Islet of Langerhans (tissue), 1 donor: Measurements from ENCODE around the gene INPP4A.

Source experiments
- FAIRE-seq: peaks from one replicate; lab custom pipeline; 2011; peaks lifted over from hg19 to GRCh38; lab: Jason Lieb, UNC

INPP4A gene

DNA sequence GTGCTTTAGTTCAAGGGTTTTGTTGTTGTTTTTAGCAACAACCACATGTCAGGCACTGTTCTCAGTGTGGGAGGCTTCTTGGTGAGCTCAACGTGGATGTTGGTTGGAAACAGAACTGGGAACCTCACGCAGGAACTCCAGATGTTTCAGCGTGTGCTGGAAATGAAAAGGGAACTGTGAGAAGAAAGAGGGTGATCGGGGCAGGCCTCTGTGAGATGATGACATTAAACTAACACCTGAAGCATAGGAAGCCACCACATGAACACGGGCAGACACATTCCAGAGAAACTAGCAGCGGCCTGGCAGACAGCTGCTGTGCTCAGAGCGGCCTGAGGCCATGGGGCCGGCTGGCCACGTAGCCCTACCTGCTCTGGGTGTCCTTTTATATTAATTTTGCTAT, 97.2 kb downstream of the INPP4A start:
- no peak for FAIRE-seq

- no peak for FAIRE-seq
Observed at GRCh38 chr2:98543214-98543613, 98.6 kb downstream of the INPP4A start.

DNA sequence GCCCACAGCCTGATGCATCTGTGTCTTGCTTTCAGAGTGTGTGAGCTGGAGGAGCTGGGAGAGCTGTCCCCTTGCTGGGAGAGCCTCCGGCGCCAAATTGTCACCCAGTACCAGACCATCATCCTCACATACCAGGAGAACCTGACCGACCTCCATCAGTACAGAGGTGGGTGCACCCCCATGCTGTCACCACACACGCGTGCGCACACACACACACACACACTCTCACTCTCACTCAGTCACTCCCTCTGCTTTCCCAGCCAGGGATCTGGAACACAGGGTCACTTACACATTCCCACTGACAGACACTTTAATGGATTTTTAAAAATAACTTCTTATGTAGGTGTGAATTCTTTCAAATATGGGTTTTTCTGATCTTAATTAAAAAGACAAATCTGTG, 99.2 kb downstream of the INPP4A start:
- FAIRE-seq: no peak

- FAIRE-seq: no peak
Observed at GRCh38 chr2:98545591-98545990, 100.9 kb downstream of the INPP4A start.

- no peak for FAIRE-seq
Observed at GRCh38 chr2:98546186-98546585, 101.5 kb downstream of the INPP4A start.

GRCh38 chr2:98547092-98547790, 102.6 kb downstream of the INPP4A start:
- no peak for FAIRE-seq

DNA sequence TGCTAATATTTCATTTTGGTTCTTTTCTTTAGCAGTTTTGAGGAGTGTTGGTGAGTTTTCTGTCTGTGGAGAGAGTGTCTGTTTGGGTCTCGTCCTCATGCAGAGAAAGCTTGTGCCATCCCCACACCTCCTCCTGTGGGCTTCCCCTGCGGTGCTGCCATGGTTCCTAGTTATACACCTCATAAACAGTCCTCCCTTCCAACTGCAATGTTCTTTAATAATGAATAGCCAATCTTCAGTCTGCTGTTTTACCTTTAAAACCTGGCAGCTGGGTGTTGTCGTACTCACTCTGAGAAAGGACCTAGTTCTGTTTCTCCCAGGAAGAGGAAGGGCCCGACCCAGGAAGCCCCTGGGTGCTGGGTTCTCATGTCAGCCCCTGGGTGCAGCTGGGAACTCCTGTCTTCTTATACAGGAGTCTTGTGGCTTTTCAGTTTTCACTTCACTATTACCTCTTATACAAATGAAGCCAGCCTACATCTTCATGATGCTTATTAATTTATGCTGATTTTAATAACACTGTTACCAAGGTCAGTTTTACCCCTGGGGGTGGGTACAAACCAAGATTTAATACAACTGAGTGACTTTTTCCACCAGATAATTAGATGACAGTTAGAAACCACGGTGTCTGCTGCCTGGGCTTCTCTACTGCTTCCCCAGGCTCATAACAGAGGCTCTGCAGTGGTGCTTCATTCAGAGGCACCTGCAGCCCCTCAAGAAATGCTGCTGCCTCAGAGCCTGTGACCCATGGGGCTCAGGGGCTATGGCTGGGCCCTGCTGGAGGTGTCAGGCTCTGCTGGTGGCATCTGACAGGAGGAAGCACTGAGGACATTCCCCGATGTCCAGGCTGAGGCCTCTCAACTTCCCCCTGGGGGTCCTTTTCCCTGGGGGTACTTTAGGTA, 104.5 kb downstream of the INPP4A start:
- FAIRE-seq: no peak

- no peak for FAIRE-seq
Observed at GRCh38 chr2:98550165-98550564, 105.5 kb downstream of the INPP4A start.

GRCh38 chr2:98551316-98551715, 106.7 kb downstream of the INPP4A start:
- FAIRE-seq: no peak

DNA sequence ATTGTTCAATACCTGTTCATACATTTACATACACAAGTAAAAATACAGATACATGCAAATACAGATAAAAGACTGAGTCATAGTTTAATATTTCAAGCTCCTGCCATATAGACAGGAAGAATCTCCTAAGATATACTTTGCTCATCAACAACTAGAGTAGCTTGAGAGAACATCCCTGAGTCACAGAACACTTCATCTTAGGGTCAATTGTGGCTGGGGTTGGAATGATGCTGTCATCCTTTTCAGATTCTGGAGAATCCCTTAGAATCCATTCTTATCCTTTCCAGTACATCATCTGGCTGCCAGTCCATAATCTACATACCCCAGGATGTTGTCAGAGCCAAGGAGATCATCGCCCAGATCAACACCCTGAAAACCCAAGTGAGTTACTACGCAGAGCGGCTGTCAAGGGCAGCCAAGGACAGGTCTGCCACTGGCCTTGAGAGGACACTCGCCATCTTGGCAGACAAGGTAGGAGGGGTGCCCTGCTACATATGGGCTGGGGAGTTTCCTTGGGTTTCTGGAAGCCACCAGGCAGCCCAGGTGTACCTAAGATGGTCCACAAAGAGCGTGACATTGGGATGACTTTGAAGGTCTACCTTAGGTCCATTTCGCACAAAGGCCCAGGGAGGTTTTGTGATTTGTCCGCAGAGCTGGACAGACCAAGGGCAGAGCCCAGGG, 108.0 kb downstream of the INPP4A start:
- no peak for FAIRE-seq

- no peak for FAIRE-seq
Observed at GRCh38 chr2:98554116-98554861, 109.6 kb downstream of the INPP4A start.

- no peak for FAIRE-seq
Observed at GRCh38 chr2:98555696-98556095, 111.0 kb downstream of the INPP4A start.

GRCh38 chr2:98556344-98557033, 111.8 kb downstream of the INPP4A start:
- FAIRE-seq: no peak

GRCh38 chr2:98558852-98559530, 114.3 kb downstream of the INPP4A start:
- no peak for FAIRE-seq

DNA sequence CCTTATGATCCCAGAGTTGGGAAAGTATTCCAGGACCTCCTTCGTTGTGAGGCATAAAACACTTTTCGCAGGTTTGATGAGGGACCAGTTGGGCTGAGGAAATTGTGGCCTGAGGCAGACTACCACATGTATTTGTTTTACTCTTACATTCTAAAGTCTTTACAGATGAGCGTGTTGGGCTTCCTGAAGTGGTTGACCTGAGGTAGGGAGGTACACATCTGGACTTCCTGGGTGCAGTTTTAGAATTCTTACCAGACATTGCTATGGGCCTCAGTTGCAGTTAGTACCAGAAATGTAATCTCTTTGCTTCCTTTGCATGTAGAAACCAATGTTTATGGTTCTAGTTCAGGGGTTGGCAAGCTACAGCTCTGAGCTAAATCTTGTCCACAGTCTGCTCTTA, 114.9 kb downstream of the INPP4A start:
- FAIRE-seq: no peak

GRCh38 chr2:98560256-98560771, 115.7 kb downstream of the INPP4A start:
- no peak for FAIRE-seq

DNA sequence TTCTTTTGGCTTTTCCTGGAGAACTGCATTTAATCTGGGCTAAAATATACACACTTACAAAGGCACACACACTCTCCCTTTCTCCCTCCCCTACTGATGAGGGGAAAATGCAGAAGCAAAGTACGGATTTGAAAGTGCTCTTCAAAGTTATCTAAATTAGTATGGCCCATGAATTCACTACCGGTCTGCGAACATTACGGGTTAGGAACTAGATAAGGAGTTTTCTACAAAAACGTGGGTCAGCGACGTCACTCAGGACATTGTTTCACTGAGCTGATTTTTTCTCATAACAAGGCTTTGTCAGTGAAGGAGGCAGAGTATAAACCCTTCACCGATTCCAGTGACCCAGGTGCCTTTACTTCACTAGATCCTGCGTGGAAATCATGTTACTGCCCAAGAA, 116.4 kb downstream of the INPP4A start:
- no peak for FAIRE-seq

DNA sequence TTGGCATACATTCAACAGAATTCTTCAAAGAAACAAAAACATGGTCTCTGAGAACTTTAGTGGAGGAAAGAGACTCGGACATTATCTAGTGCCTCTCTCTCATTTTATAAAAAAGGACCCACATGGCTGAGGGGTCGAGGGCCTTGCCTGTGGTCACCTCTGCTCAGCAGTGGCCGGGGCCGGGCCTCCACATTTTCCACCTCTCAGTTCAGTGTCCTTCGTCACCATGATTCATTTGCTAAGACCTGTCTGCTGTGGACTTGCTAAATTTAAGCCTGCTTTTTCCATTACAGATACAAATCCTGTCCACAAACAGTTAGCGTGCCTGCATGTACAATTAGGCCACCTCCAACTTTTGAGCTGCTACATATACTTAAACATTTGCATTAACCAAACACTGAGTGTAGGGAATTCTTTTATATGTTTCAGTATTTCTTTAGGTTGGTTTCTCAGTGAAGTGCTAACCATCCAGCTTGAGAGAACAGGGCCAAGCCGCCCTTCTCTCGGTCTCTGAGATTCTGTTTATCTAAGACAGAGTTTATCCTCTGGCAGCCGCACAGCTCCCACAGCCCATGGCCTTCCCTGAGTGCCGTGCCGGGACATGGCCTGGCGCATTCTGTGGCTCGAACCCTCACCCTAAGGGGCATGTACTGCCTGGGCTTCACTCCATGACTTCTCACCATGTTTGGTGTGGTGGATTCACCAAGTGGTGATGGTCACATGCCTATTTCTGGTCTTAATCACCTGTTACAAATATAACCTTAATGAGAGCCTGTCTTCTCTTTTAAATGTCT, 117.4 kb downstream of the INPP4A start:
- no peak for FAIRE-seq

- no peak for FAIRE-seq
Observed at GRCh38 chr2:98563394-98563793, 118.7 kb downstream of the INPP4A start.

GRCh38 chr2:98564541-98565132, 120.0 kb downstream of the INPP4A start:
- no peak for FAIRE-seq
